H9 (cell line): ENCODE results near the gene BMPER. TPM values are rescaled to one million over a fixed set of nuclear protein-coding genes. Genes with fewer than 3 reads are reported as not detected.

Experiments used
- DNase-seq: peaks from one replicate; pipeline ENCODE4 v3.0.0-alpha.2; 2017
- H2AFZ ChIP-seq: one replicate; pipeline ENCODE4 v1.6.1; 2013; ENCODE audit warnings: mild to moderate bottlenecking, low read length, control low read depth, moderate library complexity
- H2AK5ac ChIP-seq: 2 replicates; pipeline ENCODE4 v1.6.1; 2013; ENCODE audit warnings: low read length, control low read depth, mixed read lengths; ENCODE audit not compliant: insufficient read length
- H2BK120ac ChIP-seq: one replicate; pipeline ENCODE4 v1.6.1; 2013; ENCODE audit warnings: low read depth, mild to moderate bottlenecking, low read length, control low read depth, inconsistent platforms; ENCODE audit not compliant: poor library complexity, severe bottlenecking
- H2BK12ac ChIP-seq: 2 replicates; pipeline ENCODE4 v1.6.1; 2013; ENCODE audit warnings: low read length, control low read depth, mixed read lengths, low read depth; ENCODE audit not compliant: insufficient read length
- H2BK15ac ChIP-seq: 2 replicates; pipeline ENCODE4 v1.6.1; 2013; ENCODE audit warnings: low read depth, low read length, control low read depth
- H2BK20ac ChIP-seq: one replicate; pipeline ENCODE4 v1.6.1; 2013; ENCODE audit warnings: low read depth, mild to moderate bottlenecking, low read length, control low read depth, inconsistent platforms; ENCODE audit not compliant: poor library complexity, severe bottlenecking
- H2BK5ac ChIP-seq: 2 replicates; pipeline ENCODE4 v1.6.1; 2013; ENCODE audit warnings: low read length, control low read depth, mixed read lengths; ENCODE audit not compliant: insufficient read length
- H3K14ac ChIP-seq: 2 replicates; pipeline ENCODE4 v1.6.1; 2013; ENCODE audit warnings: low read length, control low read depth; ENCODE audit not compliant: insufficient read depth
- H3K18ac ChIP-seq: 2 replicates; pipeline ENCODE4 v1.6.1; 2013; ENCODE audit warnings: low read depth, mild to moderate bottlenecking, mixed read lengths, low read length, control low read depth; ENCODE audit not compliant: insufficient read length
- H3K23ac ChIP-seq: 2 replicates; pipeline ENCODE4 v1.6.1; 2013; ENCODE audit warnings: low read length, control low read depth, mixed read lengths, low read depth; ENCODE audit not compliant: insufficient read length
- H3K23me2 ChIP-seq: 2 replicates; pipeline ENCODE4 v1.6.1; 2013; ENCODE audit warnings: low read depth, mild to moderate bottlenecking, mixed read lengths, low read length, control low read depth; ENCODE audit not compliant: insufficient read length, poor library complexity, severe bottlenecking
- H3K27ac ChIP-seq: 2 replicates; pipeline ENCODE4 v1.5.1; 2013; ENCODE audit warnings: low read length, control low read depth, mixed read lengths, low read depth; ENCODE audit not compliant: insufficient read length
- H3K27me3 ChIP-seq: 2 replicates; pipeline ENCODE4 v1.6.1; 2013; ENCODE audit warnings: low read length, control low read depth, inconsistent platforms; ENCODE audit not compliant: insufficient read depth
- H3K4ac ChIP-seq: 2 replicates; pipeline ENCODE4 v1.6.1; 2013; ENCODE audit warnings: low read depth, mild to moderate bottlenecking, control low read depth, inconsistent platforms, low read length, moderate library complexity
- H3K4me1 ChIP-seq: 2 replicates; pipeline ENCODE4 v1.6.1; 2013; ENCODE audit warnings: low read length, control low read depth, inconsistent platforms; ENCODE audit not compliant: insufficient read depth
- H3K4me2 ChIP-seq: 2 replicates; pipeline ENCODE4 v1.6.1; 2013; ENCODE audit warnings: low read length, control low read depth, mixed read lengths; ENCODE audit not compliant: insufficient read length, insufficient read depth
- H3K56ac ChIP-seq: 2 replicates; pipeline ENCODE4 v1.6.1; 2013; ENCODE audit warnings: low read depth, mild to moderate bottlenecking, mixed read lengths, low read length, control low read depth; ENCODE audit not compliant: insufficient read length
- H3K79me1 ChIP-seq: 2 replicates; pipeline ENCODE4 v1.6.1; 2013; ENCODE audit warnings: low read depth, mild to moderate bottlenecking, moderate library complexity, low read length, control low read depth, inconsistent platforms; ENCODE audit not compliant: insufficient read depth, poor library complexity, severe bottlenecking
- H3K79me2 ChIP-seq: 2 replicates; pipeline ENCODE4 v1.6.1; 2013; ENCODE audit warnings: low read length, control low read depth, inconsistent platforms; ENCODE audit not compliant: insufficient read depth
- H3K9ac ChIP-seq: 2 replicates; pipeline ENCODE4 v1.6.1; 2013; ENCODE audit warnings: low read length, control low read depth, mixed read lengths; ENCODE audit not compliant: insufficient read length; ENCODE audit errors: extremely low read depth
- H3K9me3 ChIP-seq: one replicate; pipeline ENCODE4 v1.6.1; 2013; ENCODE audit warnings: low read depth, low read length, inconsistent platforms; ENCODE audit not compliant: control insufficient read depth
- H3T11ph ChIP-seq: one replicate; pipeline ENCODE4 v1.6.1; 2013; ENCODE audit warnings: mild to moderate bottlenecking, low read length, control low read depth, inconsistent platforms
- H4K20me1 ChIP-seq: one replicate; pipeline ENCODE4 v1.6.1; 2013; ENCODE audit not compliant: control insufficient read depth, insufficient read length, insufficient read depth
- H4K5ac ChIP-seq: 2 replicates; pipeline ENCODE4 v1.6.1; 2013; ENCODE audit warnings: low read depth, mild to moderate bottlenecking, mixed read lengths, low read length, control low read depth; ENCODE audit not compliant: insufficient read length
- H4K8ac ChIP-seq: replicated peaks from 2 replicates; pipeline ENCODE4 v1.6.1; 2013; ENCODE audit warnings: low read length, control low read depth, mixed read lengths, low read depth; ENCODE audit not compliant: insufficient read length
- H4K91ac ChIP-seq: 2 replicates; pipeline ENCODE4 v1.6.1; 2013; ENCODE audit warnings: low read depth, mild to moderate bottlenecking, moderate library complexity, mixed read lengths, low read length, control low read depth; ENCODE audit not compliant: insufficient read length
- H3K27ac Mint-ChIP-seq, 3 experiments: 2 replicates in 2 of 3; 3 replicates in 1 of 3; pipeline ENCODE4 v1.8.0; 2020 to 2021; ENCODE audit warnings: mixed read lengths in 3 of 3, mild to moderate bottlenecking in 1 of 3, moderate library complexity in 1 of 3
- H3K27me3 Mint-ChIP-seq: 2 replicates; pipeline ENCODE4 v1.8.0; 2021; ENCODE audit warnings: low read depth, mild to moderate bottlenecking, moderate library complexity, mixed read lengths
- H3K36me3 Mint-ChIP-seq, 3 experiments: 2 replicates in 2 of 3; 3 replicates in 1 of 3; pipeline ENCODE4 v1.8.0; 2020 to 2021; ENCODE audit warnings: low read depth in 3 of 3, mixed read lengths in 3 of 3; ENCODE audit not compliant: insufficient read depth in 1 of 3
- H3K4me1 Mint-ChIP-seq, 2 experiments: 2 replicates each; pipeline ENCODE4 v1.8.0; 2020; ENCODE audit warnings: mixed read lengths in 2 of 2
- H3K4me3 Mint-ChIP-seq, 2 experiments: 2 replicates in 1 of 2; 3 replicates in 1 of 2; pipeline ENCODE4 v1.8.0; 2020 to 2021; ENCODE audit warnings: mild to moderate bottlenecking in 2 of 2, mixed read lengths in 2 of 2, moderate library complexity in 1 of 2
- H3K9me3 Mint-ChIP-seq, 2 experiments: 2 replicates in 1 of 2; 3 replicates in 1 of 2; pipeline ENCODE4 v1.8.0; 2020; ENCODE audit warnings: mild to moderate bottlenecking in 2 of 2, mixed read lengths in 2 of 2, moderate library complexity in 1 of 2
- WGBS: extraction: QIAGEN DNeasy Blood & Tissue Kit; methylation state at CpG from one replicate; pipeline ENCODE4 v1.1.7; 2013; ENCODE audit warnings: missing lambda C conversion rate, low lambda C conversion rate, mixed read lengths; ENCODE audit not compliant: insufficient read length; ENCODE audit errors: extremely low coverage; 5-methylcytosine and 5-hydroxymethylcytosine counted together
- total RNA-seq: library from RNA; stranded (reverse); gene quantifications from 2 replicates; pipeline ENCODE4 v1.2.1, GENCODE V29; 2021
- TF ChIP-seq, protein P1 (sequence below): fragments of 200-600 bp; sonication (generic); conservative IDR thresholded peaks from 3 replicates; pipeline ENCODE4 v1.8.0; 2021; ENCODE audit warnings: antibody characterized with exemption, mild to moderate bottlenecking

The BMPER gene
- total RNA-seq, 1 experiment from 2014 or later: 0.20 TPM

DNA sequence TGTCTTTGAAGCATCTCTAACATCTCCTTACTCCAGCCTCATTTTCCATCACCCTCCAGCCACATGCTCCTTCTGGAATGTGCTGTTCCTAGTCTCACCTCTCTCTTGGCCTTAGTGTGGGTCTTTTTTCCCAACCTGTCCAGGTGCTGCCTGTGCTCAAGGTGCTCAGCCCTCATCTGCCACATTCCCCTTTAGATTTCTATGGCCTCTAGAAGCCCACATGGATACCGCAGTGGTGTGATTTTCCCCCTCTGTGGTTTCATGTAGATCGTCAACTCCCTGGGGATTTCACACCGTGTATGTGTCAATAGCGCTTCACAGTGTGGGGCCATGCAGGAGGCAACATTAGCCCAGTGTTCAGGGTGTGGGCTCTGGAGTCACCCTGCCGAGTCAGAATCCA is 32.5 kb downstream of the BMPER start:
- H3K27ac ChIP-seq: no peak overlapping the region
- TF ChIP-seq, protein P1, sequence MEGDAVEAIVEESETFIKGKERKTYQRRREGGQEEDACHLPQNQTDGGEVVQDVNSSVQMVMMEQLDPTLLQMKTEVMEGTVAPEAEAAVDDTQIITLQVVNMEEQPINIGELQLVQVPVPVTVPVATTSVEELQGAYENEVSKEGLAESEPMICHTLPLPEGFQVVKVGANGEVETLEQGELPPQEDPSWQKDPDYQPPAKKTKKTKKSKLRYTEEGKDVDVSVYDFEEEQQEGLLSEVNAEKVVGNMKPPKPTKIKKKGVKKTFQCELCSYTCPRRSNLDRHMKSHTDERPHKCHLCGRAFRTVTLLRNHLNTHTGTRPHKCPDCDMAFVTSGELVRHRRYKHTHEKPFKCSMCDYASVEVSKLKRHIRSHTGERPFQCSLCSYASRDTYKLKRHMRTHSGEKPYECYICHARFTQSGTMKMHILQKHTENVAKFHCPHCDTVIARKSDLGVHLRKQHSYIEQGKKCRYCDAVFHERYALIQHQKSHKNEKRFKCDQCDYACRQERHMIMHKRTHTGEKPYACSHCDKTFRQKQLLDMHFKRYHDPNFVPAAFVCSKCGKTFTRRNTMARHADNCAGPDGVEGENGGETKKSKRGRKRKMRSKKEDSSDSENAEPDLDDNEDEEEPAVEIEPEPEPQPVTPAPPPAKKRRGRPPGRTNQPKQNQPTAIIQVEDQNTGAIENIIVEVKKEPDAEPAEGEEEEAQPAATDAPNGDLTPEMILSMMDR: no peak
- no peak overlapping the region for H3K4me2 ChIP-seq
- H2AK5ac ChIP-seq: no peak overlapping the region
- no peak overlapping the region for H4K5ac ChIP-seq
- H2BK12ac ChIP-seq: no peak overlapping the region
- H2BK20ac ChIP-seq: no peak overlapping the region
- no peak overlapping the region for H3K4ac ChIP-seq
- H3K18ac ChIP-seq: no peak overlapping the region
- Mint-ChIP-seq H3K36me3 (no peaks in the 10 kb centered on the region), H3K4me1 (peaks cover 10 to 19% of the 10 kb centered on the region in 2 experiments), H3K27me3 (peaks cover 7% of the 10 kb centered on the region), H3K27ac (no peak overlapping the region; a peak in 1 of 7 replicates), H3K4me3 (no peak overlapping the region), H3K9me3 (no peaks in the 10 kb centered on the region)
- no peak overlapping the region for H2AFZ ChIP-seq
- H4K20me1 ChIP-seq: no peaks in the 10 kb centered on the region
- DNase-seq: no peak
- no peak overlapping the region for H2BK15ac ChIP-seq
- H3K23me2 ChIP-seq: no peaks in the 10 kb centered on the region
- H3K56ac ChIP-seq: no peak overlapping the region
- no peak overlapping the region for H2BK120ac ChIP-seq
- no peak overlapping the region for H3K23ac ChIP-seq
- no peaks in the 10 kb centered on the region for H3K79me1 ChIP-seq
- no peak overlapping the region for H4K8ac ChIP-seq
- no peak overlapping the region for H4K91ac ChIP-seq
- no peaks in the 10 kb centered on the region for H3K4me1 ChIP-seq
- no peak overlapping the region for H3K9ac ChIP-seq
- WGBS: no CpG with 5 or more reads among the region's 5 CpGs
- H3T11ph ChIP-seq: no peak overlapping the region
- H3K9me3 ChIP-seq: no peaks in the 10 kb centered on the region
- no peaks in the 10 kb centered on the region for H3K79me2 ChIP-seq
- H3K14ac ChIP-seq: no peak overlapping the region
- no peak overlapping the region for H2BK5ac ChIP-seq
- no peaks in the 10 kb centered on the region for H3K27me3 ChIP-seq
